HL-60 (cell line): ENCODE results near the gene EPHB4.

ENCODE experiments used
- DNase-seq, 2 experiments: peaks; one replicate each; pipeline ENCODE4 v3.0.0-alpha.2; 2010 to 2020; ENCODE audit warnings: low read depth in 1 of 2, low spot score in 1 of 2
- H3K27ac ChIP-seq: fragments of 250-450 bp; sonication (Bioruptor Pico); replicated peaks from 2 replicates; pipeline ENCODE4 v1.5.1; 2020; ENCODE audit warnings: mild to moderate bottlenecking, moderate library complexity
- H3K27me3 ChIP-seq: fragments of 250-450 bp; sonication (Bioruptor Pico); 2 replicates; pipeline ENCODE4 v1.5.1; 2021; ENCODE audit warnings: mild to moderate bottlenecking, moderate library complexity; ENCODE audit not compliant: insufficient read depth, poor library complexity, severe bottlenecking
- H3K4me3 ChIP-seq: replicated peaks from 2 replicates; pipeline ENCODE4 v1.5.1; 2011; ENCODE audit warnings: mild to moderate bottlenecking, control low read depth, low read length; ENCODE audit not compliant: insufficient read depth
- CTCF ChIP-seq: IDR thresholded peaks from one replicate; pipeline ENCODE4 v1.5.1; 2011; ENCODE audit warnings: low read length, control low read depth, inconsistent platforms; ENCODE audit not compliant: insufficient read depth
- GABPA ChIP-seq: IDR thresholded peaks from 2 replicates; pipeline ENCODE4 v1.6.1; 2012; ENCODE audit warnings: low read depth
- POLR2AphosphoS5 ChIP-seq: IDR thresholded peaks from 2 replicates; pipeline ENCODE4 v1.6.1; 2012; ENCODE audit warnings: low read depth
- REST ChIP-seq: IDR thresholded peaks from 2 replicates; pipeline ENCODE4 v1.6.1; 2012; ENCODE audit warnings: low read depth; ENCODE audit not compliant: insufficient replicate concordance
- SPI1 ChIP-seq: IDR thresholded peaks from 2 replicates; pipeline ENCODE4 v1.6.1; 2012; ENCODE audit warnings: low read depth, mild to moderate bottlenecking, borderline replicate concordance

Gene EPHB4

GRCh38 chr7:100778061-100778621 is 49.2 kb downstream of the EPHB4 start:
- DNase-seq: no peak
- no peaks in the 10 kb centered on the region for H3K27me3 ChIP-seq
- TF ChIP-seq POLR2AphosphoS5 (no peak), CTCF (no peak), REST (no peak), SPI1 (no peak), GABPA (no peak)
- no peak overlapping the region for H3K4me3 ChIP-seq
- no peak overlapping the region for H3K27ac ChIP-seq

GRCh38 chr7:100773491-100773890 is 53.8 kb downstream of the EPHB4 start:
- no peak for TF ChIP-seq POLR2AphosphoS5
- Histone ChIP-seq H3K27ac (no peak overlapping the region), H3K27me3 (no peaks in the 10 kb centered on the region), H3K4me3 (no peak overlapping the region)
- DNase-seq: no peak

GRCh38 chr7:100768784-100769183 is 58.5 kb downstream of the EPHB4 start:
- no peaks in the 10 kb centered on the region for H3K27me3 ChIP-seq
- no peak overlapping the region for H3K27ac ChIP-seq
- no peak overlapping the region for H3K4me3 ChIP-seq
- DNase-seq: no peak
- TF ChIP-seq SPI1: no peak
- no peak for TF ChIP-seq POLR2AphosphoS5
- no peak for TF ChIP-seq CTCF
- TF ChIP-seq GABPA: no peak

GRCh38 chr7:100765250-100765649 is 62.1 kb downstream of the EPHB4 start:
- no peak overlapping the region for H3K27ac ChIP-seq
- no peaks in the 10 kb centered on the region for H3K27me3 ChIP-seq
- H3K4me3 ChIP-seq: no peak overlapping the region
- no peak for DNase-seq
- no peak for TF ChIP-seq REST
- TF ChIP-seq SPI1: no peak
- TF ChIP-seq GABPA: no peak
- TF ChIP-seq CTCF: no peak
- no peak for TF ChIP-seq POLR2AphosphoS5
